DND-41 (cell line): ENCODE data around the gene FBLN5.

Source experiments
- EZH2 ChIP-seq: IDR thresholded peaks from 3 replicates; pipeline ENCODE4 v1.6.1; 2012; ENCODE audit warnings: borderline replicate concordance, low read depth, mild to moderate bottlenecking, moderate library complexity, low read length, inconsistent platforms; ENCODE audit not compliant: severe bottlenecking
- TF ChIP-seq, protein P1 (sequence below): IDR thresholded peaks from 2 replicates; pipeline ENCODE4 v1.5.1; 2012; ENCODE audit warnings: borderline replicate concordance, low read length, moderate library complexity, mild to moderate bottlenecking; ENCODE audit not compliant: poor library complexity, severe bottlenecking; ENCODE audit errors: extremely low read depth

GRCh38 chr14:91896419-91896818, 51.1 kb downstream of the FBLN5 start:
- TF ChIP-seq, protein P1, sequence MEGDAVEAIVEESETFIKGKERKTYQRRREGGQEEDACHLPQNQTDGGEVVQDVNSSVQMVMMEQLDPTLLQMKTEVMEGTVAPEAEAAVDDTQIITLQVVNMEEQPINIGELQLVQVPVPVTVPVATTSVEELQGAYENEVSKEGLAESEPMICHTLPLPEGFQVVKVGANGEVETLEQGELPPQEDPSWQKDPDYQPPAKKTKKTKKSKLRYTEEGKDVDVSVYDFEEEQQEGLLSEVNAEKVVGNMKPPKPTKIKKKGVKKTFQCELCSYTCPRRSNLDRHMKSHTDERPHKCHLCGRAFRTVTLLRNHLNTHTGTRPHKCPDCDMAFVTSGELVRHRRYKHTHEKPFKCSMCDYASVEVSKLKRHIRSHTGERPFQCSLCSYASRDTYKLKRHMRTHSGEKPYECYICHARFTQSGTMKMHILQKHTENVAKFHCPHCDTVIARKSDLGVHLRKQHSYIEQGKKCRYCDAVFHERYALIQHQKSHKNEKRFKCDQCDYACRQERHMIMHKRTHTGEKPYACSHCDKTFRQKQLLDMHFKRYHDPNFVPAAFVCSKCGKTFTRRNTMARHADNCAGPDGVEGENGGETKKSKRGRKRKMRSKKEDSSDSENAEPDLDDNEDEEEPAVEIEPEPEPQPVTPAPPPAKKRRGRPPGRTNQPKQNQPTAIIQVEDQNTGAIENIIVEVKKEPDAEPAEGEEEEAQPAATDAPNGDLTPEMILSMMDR = no peak
- no peak for TF ChIP-seq EZH2
